DND-41 (cell line): ENCODE results near the gene SLC1A6.

ENCODE experiments used
- EZH2 ChIP-seq: IDR thresholded peaks from 3 replicates; pipeline ENCODE4 v1.6.1; 2012; ENCODE audit warnings: borderline replicate concordance, low read depth, mild to moderate bottlenecking, moderate library complexity, low read length, inconsistent platforms; ENCODE audit not compliant: severe bottlenecking
- TF ChIP-seq, protein P1 (sequence below): IDR thresholded peaks from 2 replicates; pipeline ENCODE4 v1.5.1; 2012; ENCODE audit warnings: borderline replicate concordance, low read length, moderate library complexity, mild to moderate bottlenecking; ENCODE audit not compliant: poor library complexity, severe bottlenecking; ENCODE audit errors: extremely low read depth

DNA sequence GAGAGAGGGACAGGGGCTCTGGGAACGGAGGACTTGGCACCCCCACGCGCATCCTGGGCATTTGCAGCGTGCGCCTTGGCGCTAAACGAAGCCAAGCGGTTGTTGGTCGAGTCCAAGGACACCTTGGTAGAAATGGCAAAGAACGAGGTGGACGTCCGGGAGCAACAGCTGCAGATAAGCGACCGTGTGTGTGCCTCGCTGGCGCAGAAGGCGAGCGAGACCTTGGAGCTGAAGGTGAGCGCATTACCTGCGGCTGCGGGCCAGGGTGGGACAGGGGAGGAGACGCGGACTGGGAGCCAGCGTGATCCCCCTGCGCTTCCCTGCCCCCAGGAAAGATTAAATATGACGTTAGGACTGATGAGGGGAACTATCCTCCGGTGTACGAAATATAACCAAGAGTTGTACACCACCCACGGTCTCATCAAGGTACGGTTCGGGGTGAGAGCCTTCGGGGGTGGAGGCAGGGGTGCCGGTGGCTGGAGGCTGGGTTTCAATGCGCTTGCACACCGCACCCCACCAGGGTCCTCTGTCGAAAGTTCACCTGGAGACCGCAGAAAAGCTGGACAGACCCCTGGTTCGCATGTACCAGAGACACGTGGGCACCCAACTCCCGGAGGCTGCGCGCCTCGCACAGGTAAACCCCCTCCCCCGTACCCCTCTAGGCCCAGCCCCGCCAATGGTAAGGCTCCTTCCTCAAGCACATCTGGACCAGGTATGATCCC is 41.8 kb upstream of the SLC1A6 start:
- TF ChIP-seq, protein P1, sequence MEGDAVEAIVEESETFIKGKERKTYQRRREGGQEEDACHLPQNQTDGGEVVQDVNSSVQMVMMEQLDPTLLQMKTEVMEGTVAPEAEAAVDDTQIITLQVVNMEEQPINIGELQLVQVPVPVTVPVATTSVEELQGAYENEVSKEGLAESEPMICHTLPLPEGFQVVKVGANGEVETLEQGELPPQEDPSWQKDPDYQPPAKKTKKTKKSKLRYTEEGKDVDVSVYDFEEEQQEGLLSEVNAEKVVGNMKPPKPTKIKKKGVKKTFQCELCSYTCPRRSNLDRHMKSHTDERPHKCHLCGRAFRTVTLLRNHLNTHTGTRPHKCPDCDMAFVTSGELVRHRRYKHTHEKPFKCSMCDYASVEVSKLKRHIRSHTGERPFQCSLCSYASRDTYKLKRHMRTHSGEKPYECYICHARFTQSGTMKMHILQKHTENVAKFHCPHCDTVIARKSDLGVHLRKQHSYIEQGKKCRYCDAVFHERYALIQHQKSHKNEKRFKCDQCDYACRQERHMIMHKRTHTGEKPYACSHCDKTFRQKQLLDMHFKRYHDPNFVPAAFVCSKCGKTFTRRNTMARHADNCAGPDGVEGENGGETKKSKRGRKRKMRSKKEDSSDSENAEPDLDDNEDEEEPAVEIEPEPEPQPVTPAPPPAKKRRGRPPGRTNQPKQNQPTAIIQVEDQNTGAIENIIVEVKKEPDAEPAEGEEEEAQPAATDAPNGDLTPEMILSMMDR: no peak
- TF ChIP-seq EZH2: no peak
